GM18909 (cell line): ENCODE measurements around the gene TIGD3.

Experiments
- ATAC-seq: cut with Tn5 transposase; IDR thresholded peaks from one replicate; pipeline ENCODE4 v1.9.1; 2021; ENCODE audit warnings: mild to moderate bottlenecking; ENCODE audit not compliant: unreplicated experiment, poor library complexity

The TIGD3 gene

GRCh38 chr11:65354265-65355012 is at the start of gene TIGD3:
TSS of gene TIGD3 (plus strand) at chr11:65354751. CDS start at chr11:65355809, 1,058 bp downstream.
- peak; percentile 80 for ATAC-seq

- ATAC-seq = no peak
Measured at GRCh38 chr11:65305501-65306268, 48.9 kb upstream of the TIGD3 start.

GRCh38 chr11:65307298-65308229 is 47.0 kb upstream of the TIGD3 start:
- no peak for ATAC-seq

- ATAC-seq = no peak
Measured at GRCh38 chr11:65308281-65308891, 46.2 kb upstream of the TIGD3 start.

GRCh38 chr11:65309006-65309405 is 45.5 kb upstream of the TIGD3 start:
- ATAC-seq = no peak

GRCh38 chr11:65310215-65310614 is 44.3 kb upstream of the TIGD3 start:
- no peak for ATAC-seq

- no peak for ATAC-seq
Measured at GRCh38 chr11:65310736-65311135, 43.8 kb upstream of the TIGD3 start.

- ATAC-seq = no peak
Measured at GRCh38 chr11:65311170-65311678, 43.3 kb upstream of the TIGD3 start.

- ATAC-seq = peak; percentile 80
Measured at GRCh38 chr11:65314501-65315203, 39.9 kb upstream of the TIGD3 start, which contains the start of gene CDC42EP2. TSS of gene CDC42EP2 (plus strand) at chr11:65314866. CDS start at chr11:65320899, 6,033 bp downstream.

- ATAC-seq = no peak
Measured at GRCh38 chr11:65315204-65315865, 39.2 kb upstream of the TIGD3 start.

- ATAC-seq = no peak
Measured at GRCh38 chr11:65315866-65316226, 38.7 kb upstream of the TIGD3 start.

- ATAC-seq = no peak
Measured at GRCh38 chr11:65316227-65317024, 38.1 kb upstream of the TIGD3 start.

- no peak for ATAC-seq
Measured at GRCh38 chr11:65317025-65317786, 37.3 kb upstream of the TIGD3 start.

- no peak for ATAC-seq
Measured at GRCh38 chr11:65320386-65321075, 34.0 kb upstream of the TIGD3 start.

- no peak for ATAC-seq
Measured at GRCh38 chr11:65321076-65321475, 33.5 kb upstream of the TIGD3 start.

GRCh38 chr11:65321828-65322485 is 32.6 kb upstream of the TIGD3 start:
- no peak for ATAC-seq
